Measurements from ENCODE around the gene ZC3H4. TPM values are rescaled to one million over a fixed set of nuclear protein-coding genes. Genes with fewer than 3 reads are reported as not detected.

Gene ZC3H4
- total RNA-seq, 1 donor from 2014 or later = 89.1 TPM

- no peak for ATAC-seq (ENCODE audit: low read depth)
- Mint-ChIP-seq H3K4me3 (no peak overlapping the region), H3K4me1 (peaks cover 16% of the 10 kb centered on the region), H3K36me3 (ENCODE audit: low read depth) (peaks cover 8% of the 10 kb centered on the region), H3K27me3 (peaks cover 2% of the 10 kb centered on the region), H3K27ac (no peak overlapping the region), H3K9me3 (no peaks in the 10 kb centered on the region)
- intact Hi-C loops (cut with micrococcal nuclease) = loop anchor here (5.0 kb wide), 1 partner anchor 38 kb away; no protein-coding TSS in a partner anchor
- DNase-seq = no peak
- CTCF ChIA-PET = no interaction called here
- TF ChIP-seq CTCF (IDR thresholded peaks at IDR 0.05) = no peak
- POLR2A ChIA-PET = no interaction called here
Measured at GRCh38 chr19:47039239-47039874, 74.2 kb downstream of the ZC3H4 start.

GRCh38 chr19:47037766-47038165 is 75.8 kb downstream of the ZC3H4 start:
- no peak for TF ChIP-seq CTCF (IDR thresholded peaks at IDR 0.05)
- peaks cover 8% of the 10 kb centered on the region for H3K36me3 Mint-ChIP-seq (ENCODE audit: low read depth)
- H3K9me3 Mint-ChIP-seq = no peaks in the 10 kb centered on the region
- H3K27me3 Mint-ChIP-seq = peaks cover 3% of the 10 kb centered on the region
- H3K4me1 Mint-ChIP-seq = peaks cover 17% of the 10 kb centered on the region
- H3K4me3 Mint-ChIP-seq = no peak overlapping the region
- ChIA-PET POLR2A (interaction anchor here (0.7 kb wide), 1 partner anchor 10 kb away, joined by 3 read pairs; no protein-coding TSS in a partner anchor), CTCF (interaction anchor here (1.5 to 2.2 kb wide), 2 partner anchors 24 to 88 kb away, joined by 3 to 11 read pairs; no protein-coding TSS in a partner anchor)
- ATAC-seq (ENCODE audit: low read depth) (no peak), DNase-seq (no peak)
- no peak overlapping the region for H3K27ac Mint-ChIP-seq
- intact Hi-C loops (cut with micrococcal nuclease) = loop anchor here (5.0 kb wide), 1 partner anchor 40 kb away; no protein-coding TSS in a partner anchor

GRCh38 chr19:47036097-47036651 is 77.4 kb downstream of the ZC3H4 start:
- H3K27me3 Mint-ChIP-seq = peaks cover 7% of the 10 kb centered on the region
- peak overlapping the region; percentile 95 for H3K4me3 Mint-ChIP-seq
- ATAC-seq (ENCODE audit: low read depth) (peak; percentile 5), DNase-seq (no peak)
- peaks cover 3% of the 10 kb centered on the region for H3K36me3 Mint-ChIP-seq (ENCODE audit: low read depth)
- H3K27ac Mint-ChIP-seq = peak overlapping the region; percentile 80
- POLR2A ChIA-PET = interaction anchor here (0.5 to 1.4 kb wide), 8 partner anchors 12 to 282 kb away, joined by 3 to 14 read pairs (median 6); partner anchors contain the start of genes CCDC9, TMEM160 and ZC3H4
- peaks cover 17% of the 10 kb centered on the region for H3K4me1 Mint-ChIP-seq
- TF ChIP-seq CTCF (IDR thresholded peaks at IDR 0.05) = no peak
- no peaks in the 10 kb centered on the region for H3K9me3 Mint-ChIP-seq
- CTCF ChIA-PET = interaction anchor here (1.6 to 3.0 kb wide), 5 partner anchors 23 to 181 kb away, joined by 5 to 17 read pairs (median 8); no protein-coding TSS in a partner anchor
- intact Hi-C loops (cut with micrococcal nuclease) = loop anchor here (5.0 kb wide), 1 partner anchor 41 kb away; no protein-coding TSS in a partner anchor

DNA sequence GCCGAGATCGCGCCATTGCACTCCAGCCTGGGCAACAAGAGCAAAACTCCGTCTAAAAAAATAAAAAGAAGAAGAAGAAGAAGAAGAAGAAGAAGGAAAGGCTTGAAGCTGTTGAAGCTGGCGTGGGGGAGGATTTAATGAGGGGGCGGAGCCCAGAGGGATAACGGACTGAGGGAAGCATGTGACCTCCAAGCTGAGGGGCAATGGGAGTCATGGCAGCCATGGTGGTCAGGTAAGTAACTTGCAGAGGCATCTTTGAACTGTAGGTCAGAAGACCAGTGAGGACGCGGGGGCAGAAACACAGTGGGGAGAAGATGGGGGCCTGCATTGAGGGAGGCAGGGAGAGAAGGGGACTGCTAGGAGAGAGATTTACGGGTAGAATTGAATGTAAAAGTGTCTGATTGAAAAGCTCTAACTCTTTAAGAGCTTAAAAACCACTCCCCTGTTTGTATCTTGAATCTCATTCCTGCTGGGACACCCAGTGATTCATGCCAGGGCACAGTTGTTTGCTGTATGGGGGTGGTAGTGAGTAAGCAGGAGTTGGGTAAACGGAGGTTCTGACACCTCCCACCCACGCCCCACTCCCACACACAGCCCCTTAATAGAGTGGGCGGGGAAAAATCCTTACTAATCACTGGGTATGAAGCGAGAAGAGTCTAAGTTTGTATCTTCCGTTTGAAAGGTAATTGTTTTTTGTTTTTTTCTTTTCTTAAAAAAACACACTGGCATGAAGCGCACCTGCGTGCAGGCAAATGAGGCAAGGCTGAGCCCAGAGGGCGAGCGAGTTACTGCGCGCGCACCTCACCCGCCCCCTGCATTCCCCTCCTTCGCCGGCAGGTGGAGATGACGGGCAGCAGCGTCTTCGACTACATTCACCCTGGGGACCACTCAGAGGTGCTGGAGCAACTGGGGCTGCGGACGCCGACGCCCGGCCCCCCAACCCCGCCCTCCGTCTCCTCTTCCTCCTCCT is 78.2 kb downstream of the ZC3H4 start:
- Mint-ChIP-seq H3K27me3 (peaks cover 9% of the 10 kb centered on the region), H3K9me3 (no peaks in the 10 kb centered on the region), H3K4me1 (peaks cover 17% of the 10 kb centered on the region), H3K27ac (peak overlapping the region; percentile 80), H3K4me3 (peak overlapping the region; percentile 95), H3K36me3 (ENCODE audit: low read depth) (peaks cover 3% of the 10 kb centered on the region)
- ChIA-PET CTCF (interaction anchor here (0.6 to 3.0 kb wide), 10 partner anchors 22 to 180 kb away, joined by 3 to 17 read pairs (median 6); partner anchors contain the start of gene ZC3H4), POLR2A (interaction anchor here (0.6 to 1.4 kb wide), 5 partner anchors 9 to 92 kb away, joined by 3 to 8 read pairs (median 4); partner anchors contain the start of genes TMEM160 and ZC3H4)
- DNase-seq (peak; percentile 99), ATAC-seq (ENCODE audit: low read depth) (peak; percentile 98)
- intact Hi-C loops (cut with micrococcal nuclease) = loop anchor here (1.0 to 5.0 kb wide), 4 partner anchors 13 to 179 kb away; partner anchors contain the start of gene TMEM160
- peak; percentile 87 for TF ChIP-seq CTCF (IDR thresholded peaks at IDR 0.05)
